Measurements from ENCODE around the gene CMPK2. TPM values are rescaled to one million over a fixed set of nuclear protein-coding genes. Genes with fewer than 3 reads are reported as not detected.

Gene CMPK2
- polyA plus RNA-seq, 3 donors: 3.0 to 3.5 (median 3.2) TPM

DNA sequence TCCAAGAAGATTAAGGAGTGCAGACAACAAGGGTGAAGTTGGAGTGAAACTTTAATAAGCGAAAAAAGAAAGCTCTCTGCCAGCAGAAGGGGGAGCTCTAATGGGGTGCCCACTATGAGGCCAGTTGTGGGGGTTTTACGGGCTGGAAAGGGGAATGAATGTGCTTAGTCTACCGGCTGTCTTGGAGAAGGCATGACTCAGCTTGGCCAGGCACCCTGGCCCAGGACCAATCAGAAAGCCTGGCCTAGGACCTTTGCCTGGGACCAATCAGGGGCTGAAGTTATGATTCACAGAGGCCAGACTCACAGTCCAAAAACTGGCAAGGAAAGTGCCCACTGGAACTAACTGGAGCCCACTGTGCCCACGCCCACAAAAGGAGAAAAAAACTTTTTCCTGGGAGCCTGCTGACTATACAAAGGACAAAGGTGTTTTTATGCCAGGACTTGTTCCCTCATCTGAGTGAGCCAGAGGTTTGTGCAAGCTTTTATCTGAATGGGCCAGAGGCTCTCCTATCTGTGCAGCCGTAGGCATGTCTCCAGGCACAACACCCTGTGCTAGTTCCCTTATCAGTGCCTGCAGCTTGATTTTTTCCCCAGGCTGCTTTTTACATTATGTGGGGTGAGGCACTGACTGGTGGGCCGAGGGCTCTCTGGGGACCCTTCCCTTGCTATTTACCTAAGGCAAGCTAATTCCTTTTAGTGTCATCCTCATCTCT, 18.6 kb downstream of the CMPK2 start:
- no peak for DNase-seq

DNA sequence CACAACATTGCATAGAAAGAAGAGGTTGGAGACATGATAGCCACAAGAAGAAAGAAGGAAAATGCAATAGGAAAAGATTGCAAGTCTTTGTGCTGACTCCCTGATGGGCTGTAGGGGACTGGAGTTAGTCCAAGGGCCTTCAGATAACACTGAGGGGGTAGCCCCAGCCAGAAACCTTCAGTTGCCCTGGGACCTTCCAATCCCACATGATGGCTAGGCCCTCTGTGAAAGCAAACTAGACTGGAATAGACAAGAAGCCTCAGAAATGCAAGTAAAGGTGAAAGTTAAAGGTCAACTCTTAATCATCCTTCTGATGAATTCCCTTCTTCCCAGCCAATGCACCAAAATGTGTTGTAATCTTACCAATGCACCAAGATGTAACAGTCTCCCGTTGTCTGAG, 19.2 kb downstream of the CMPK2 start:
- no peak for DNase-seq

DNA sequence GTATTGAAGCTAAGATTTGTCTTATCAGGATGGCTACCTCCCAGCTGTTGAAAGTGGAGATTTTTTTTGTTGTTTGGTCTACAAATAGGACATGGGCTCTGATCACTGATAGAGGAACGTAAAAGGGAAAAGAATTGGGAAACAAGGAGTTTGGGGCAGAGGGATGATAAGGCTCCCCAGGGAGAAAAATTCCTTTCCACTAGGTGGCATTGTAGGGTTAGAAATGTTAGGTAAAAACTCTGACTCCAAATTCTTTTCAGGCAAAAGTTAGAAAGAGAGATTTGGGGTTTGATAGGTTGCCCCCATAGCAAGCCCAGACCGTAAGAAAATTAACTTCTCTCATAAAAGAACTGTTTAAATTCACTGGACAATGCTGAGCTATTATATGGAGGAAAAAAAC, 19.8 kb downstream of the CMPK2 start:
- no peak for DNase-seq

DNA sequence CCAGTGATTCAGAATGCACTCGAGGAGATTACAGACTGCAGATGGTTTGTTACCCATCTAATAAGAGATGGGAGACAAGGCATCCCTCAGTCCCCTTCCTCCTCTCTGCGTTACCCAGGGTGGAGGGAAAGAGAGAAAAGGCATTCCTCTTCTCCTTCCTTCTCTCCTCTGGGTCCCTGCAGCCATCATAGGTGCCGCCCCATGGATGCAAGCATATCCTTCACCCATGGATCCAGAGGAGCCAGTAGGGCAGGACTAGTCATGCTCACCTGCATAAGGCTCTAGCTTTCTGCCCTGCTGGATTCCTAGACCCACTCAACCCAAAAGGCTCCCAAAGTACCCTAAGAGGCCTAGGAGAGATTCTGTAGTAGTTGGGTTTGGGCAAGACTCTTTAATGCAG, 20.4 kb downstream of the CMPK2 start:
- DNase-seq: no peak

DNA sequence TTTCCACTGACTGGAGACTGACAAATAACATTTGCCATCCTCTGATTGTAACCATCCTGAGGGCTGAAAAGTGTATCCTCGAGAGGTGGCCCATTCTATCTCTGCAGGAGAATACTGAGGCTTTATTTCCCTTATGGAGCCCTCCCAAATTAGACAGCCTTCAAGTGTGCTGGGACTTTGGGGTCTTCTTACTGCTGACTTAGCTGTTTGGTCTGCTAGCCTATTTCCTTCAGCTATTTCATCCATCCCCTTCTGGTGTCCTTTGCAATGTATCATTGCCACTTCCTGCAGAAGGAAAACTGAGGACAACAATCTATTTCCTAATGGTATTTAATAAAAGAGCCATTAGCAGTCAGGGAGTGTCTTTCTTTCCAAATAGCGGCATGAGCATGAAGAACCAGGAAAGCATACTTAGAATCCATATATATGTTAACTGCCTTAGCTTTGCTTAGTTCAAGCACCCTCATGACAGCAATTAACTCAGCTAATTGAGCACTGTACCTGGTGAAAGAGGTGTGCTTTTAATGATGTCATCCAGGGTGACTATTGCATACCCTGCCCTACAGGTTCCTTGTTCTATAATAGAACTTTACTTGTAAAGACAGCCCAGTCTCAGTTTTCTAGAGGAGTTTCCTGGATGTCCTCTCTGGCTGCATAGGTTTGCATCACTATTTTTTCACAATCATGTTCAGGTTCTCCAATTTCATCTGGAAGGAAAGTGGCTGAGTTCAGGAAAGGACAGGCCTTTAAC, 24.0 kb downstream of the CMPK2 start:
- DNase-seq: no peak

DNA sequence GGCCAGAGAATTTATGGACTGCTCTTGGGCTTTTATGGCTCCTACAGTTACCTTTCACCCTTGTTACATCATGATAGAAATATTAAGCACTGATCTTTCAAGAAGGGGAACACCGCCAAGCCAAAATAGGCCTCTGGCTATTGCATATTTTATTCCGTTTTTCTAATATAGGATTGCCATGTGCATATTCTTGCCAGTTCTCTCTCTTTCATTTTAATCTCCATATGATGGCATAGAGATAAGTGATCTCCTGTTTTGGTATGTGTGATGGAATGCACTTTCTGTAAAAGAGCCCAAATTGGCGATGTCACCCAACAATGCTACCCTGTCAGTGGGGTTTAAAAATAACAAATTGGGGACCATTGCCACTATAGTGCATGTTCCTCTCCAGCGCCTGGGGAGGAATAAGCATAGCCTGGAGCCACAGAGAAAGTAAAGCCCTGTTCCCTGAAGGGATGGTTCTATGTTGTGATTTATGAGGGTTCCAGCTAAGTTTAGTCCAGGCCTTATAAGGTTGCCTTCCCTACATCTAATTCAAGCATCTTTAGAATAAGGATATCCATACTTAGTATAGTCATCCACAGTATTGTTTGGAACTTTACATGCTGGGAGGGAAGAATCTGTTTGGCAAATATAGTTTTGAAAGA, 26.9 kb downstream of the CMPK2 start:
- no peak for DNase-seq

DNA sequence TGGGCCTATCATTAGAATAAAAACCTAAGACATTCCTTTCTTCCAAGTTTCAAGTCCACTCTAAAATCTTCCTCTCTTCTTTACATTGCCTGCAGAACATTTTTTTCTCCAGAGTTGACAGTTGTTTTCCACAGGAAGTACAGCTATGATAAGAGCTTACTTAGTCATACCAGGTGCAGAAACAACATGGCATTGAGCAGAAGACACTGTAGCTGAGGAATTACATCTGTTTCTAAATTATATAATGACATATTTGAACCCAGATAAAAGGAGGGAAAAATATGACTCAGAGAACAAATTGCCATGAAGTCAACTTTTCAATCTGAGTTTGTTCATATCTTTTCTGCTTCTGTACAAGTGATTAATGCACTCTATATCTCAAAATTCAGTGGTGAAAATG, 30.2 kb downstream of the CMPK2 start:
- DNase-seq: no peak

DNA sequence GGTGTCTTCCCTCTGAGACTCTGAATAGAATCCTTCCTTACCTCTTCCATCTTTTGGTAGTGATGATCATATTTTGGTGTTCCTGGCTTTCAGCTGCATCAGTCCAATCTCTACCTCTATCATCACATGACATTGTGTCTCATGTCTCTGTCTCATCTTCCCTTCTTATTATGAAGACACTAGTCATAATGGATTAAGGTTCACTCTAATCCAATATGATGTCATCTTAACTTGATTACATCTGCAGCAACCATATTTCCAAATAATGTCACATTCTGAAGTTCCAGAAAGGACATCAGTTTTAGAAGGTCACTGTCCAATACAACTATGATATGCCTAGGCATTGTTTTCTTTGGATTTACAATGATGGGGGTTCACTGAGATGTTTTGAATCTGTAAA, 31.5 kb downstream of the CMPK2 start:
- no peak for DNase-seq

DNA sequence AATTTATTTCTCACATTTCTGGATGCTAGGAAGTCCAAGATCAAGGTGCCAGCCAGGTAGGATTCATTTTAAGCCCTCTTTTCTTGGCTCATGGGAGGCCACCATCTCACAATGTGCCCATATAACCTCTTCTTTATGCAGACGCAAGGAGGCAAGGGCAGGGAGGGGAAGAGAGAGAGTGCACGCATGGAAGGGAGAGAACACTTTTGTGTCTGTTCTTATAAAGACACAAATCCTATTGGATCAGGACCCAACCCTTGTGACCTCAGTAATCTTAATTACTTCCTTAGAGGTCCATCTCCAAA, 32.5 kb downstream of the CMPK2 start:
- no peak for DNase-seq

DNA sequence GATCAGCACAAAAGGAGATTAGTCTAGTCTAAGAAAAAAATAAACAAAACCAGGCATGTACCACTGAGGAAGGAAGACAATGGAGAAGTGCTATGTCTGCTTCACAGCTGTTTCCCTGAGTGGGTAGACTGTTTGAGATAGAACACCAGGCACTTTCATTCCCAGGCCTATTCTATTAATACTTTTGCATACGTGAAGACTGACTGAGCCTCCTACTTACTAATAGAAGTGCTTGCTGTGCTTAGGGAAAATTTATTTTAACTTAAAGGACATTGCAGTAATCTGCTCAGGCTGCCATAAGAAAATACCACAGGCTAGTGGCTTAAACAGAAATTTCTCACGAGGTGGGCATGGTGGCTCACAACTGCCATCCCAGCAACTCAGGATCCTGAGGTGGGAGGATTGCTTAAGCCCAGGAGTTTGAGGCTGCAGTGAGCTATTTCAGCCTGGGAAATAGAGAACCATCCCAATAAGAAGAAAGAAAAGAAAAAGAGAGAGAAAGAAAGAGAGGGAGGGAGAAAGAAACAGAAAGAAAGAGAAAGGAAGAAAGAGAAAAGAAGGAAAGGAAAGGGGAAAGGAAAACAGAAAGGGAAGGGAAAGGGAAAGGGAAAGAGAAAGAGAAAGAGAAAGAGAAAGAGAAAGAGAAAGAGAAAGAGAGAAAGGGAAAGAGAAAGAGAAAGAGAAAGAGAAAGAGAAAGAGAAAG, 33.0 kb downstream of the CMPK2 start:
- DNase-seq: no peak

DNA sequence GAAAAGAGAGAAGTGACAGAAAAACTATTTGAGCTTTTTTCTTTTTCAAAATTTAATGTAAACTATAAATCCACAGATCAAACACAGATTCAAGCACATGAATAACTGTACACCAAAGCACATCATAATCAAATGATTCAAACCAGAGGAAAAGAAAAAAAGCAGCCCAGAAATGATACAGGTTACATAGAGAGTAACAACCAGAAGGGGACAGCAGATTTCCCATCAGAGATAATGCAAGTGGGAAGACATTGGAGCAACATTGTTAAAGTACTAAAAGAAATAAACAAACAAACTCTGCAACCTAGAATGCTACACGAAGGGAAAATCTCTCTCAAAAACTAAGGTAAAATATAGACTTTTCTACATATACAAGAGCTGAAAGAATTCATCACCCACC, 34.5 kb downstream of the CMPK2 start:
- no peak for DNase-seq

DNA sequence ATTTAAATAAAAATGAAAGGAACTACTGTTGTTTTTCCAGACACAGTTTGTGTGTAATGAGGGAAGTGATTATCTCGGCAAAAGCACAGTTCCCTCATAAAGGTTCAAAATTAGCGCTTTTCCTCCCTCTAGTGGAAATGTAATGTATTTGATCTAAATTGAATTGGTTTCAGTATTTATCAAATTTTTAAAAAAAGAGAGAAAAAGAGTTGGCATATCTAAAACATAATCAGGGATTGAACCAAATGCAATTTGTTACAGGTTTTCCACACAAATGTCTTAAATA, 37.5 kb downstream of the CMPK2 start:
- peak; percentile 61 for DNase-seq

DNA sequence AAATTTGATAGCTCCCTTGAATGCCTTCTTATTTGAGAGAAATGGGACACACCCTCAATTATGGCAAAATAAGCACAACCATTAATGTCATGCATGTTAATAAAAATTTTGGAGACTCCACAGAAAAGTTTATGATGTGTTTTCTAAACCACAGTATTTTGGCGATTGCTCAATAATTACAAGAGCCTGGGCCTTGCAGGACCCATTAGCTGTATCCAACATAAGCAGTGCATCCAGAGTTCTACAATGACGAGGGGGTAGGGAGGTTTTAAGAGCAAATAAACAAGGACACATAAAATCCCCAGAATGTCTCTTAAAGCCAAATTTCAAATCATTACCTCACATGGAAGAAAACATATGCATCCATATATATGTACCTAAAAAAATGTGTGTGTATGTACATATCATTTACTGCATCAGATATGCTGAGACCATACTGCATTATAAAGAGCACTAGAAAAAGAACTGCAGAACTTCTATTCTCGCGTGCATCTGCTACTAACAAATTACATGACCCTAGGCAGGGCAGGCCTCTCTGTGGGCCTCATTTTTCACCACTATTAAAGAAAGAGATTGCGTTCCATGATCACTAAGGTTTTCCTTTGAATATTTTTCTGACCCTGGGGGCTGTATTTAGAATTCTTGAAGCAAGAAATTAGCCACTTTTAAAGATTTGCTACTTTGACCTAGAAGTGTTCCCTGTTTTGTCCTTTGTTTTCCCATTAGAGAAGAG, 38.0 kb downstream of the CMPK2 start:
- DNase-seq: no peak

DNA sequence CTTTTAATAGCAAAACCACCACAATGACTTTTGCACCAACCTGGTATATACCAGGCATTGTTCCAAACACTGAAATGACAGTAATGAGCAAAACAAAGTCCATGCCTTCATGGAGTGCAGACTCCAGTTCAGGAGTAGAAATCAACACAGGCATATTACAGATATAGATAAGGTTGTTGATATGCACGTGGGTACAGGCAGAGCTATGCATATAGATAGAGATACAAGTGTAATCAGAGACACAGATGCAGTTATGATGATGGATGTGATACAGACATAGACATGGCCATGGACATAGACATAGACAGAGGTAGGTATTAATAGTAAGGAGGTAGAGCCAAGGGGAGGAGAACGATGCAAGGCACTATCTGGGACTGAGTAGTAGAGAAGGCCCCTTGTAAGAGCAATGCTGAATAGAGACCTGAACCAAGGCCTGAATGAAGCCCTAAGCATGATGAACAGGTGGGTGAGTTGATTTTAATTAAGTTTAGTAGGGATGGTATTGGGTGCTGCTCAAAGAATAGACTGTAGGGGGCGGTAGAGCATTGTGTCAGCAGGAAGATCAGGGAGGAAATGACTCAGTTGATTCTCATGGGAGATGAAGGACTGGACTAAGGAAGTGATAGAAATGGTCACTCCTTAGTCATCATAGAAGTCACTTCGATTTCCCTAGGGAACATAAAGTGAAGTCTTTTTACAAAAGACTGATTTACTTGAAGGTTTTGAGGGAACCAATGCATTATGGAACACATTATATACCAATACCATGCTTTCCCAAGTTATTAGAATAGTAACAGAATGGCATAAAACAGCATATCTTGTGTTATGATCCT, 39.4 kb downstream of the CMPK2 start:
- DNase-seq: no peak

DNA sequence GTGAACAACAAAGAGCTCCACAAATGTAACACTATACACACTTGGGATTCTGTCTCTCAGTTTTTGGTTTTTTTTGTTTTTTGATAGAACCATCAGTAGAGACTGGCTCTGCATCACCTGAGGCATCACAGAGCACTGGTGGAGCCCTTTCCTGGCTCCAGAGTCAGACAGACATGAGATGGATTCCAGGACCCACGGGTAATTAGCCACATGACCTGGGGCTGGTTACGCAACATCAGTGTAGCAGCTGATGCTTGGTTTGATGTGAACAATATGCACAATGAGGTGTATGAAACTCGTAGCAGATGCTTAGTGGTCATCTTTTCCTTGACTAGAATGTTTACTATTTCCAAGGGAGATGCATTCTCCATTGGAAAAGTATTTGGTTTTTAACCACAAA, 40.7 kb downstream of the CMPK2 start:
- DNase-seq: no peak

DNA sequence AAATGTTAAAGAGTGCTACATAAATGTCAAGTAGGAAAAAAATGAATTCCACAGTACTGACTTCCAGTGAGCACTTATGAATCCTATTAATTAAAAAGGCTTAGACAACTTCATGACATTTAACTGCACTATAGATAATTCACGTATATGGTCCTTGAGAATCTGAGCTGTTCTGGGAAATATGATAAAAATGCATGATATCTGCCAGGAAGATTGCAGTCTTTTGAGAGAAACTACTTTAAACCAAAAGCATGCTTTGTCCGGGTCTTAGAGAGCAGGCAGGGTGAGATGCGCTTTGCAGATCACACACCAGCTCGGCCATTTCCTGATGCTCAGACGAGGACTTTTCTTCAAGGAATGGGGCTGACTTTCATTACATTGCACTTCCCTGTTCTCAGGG, 42.6 kb downstream of the CMPK2 start:
- no peak for DNase-seq

DNA sequence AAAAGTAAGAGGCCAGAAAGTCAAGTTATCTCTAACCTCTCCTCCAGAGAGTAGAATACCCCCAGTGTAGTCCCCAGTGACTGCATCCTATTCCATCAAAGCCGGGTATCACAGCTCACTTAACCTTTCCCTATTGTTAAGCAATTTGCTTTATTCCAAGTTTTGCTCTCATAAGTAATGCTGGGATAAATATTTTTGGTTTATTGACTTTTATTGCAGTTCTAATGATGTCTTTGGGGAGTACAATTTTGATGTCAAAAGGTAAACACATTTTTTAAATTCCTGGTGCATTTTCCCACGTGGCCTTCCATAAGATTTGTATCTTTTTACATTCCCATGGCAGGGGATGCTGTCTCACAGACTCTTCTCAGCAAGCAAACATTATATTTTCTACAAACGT, 43.3 kb downstream of the CMPK2 start:
- no peak for DNase-seq

DNA sequence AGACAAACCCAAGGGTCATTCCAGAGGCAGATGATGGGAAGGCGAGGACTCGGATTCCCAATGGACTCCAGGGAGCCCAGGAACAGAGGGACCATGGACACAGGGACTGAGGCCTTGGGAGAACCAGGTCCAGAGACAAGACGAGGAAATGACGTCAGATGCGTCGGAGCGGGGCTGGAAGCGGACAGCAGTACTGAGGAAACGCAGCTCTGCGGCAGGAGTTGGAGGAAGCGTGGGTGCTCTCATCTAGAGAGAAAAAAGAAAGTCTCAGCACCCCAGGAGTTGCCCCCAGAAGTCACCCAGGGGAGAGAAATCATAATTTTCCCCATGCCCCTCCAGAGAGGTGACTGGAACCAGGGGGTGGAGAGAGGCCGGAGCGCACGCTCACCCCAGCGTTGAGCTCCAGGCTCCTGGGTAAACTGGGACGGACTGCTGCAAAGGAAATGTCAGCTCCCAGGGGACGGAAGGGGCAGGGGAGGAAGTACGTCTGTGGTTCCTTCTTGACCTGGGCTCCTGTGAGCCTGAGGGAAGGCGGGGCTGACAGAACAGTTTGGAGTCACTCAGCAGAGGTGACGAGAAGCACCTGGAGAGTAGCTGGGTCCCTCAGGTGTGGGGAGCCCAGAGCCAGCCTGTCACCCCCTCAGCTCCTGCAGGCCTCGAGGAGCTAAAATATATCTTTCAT, 44.7 kb downstream of the CMPK2 start:
- DNase-seq: no peak

DNA sequence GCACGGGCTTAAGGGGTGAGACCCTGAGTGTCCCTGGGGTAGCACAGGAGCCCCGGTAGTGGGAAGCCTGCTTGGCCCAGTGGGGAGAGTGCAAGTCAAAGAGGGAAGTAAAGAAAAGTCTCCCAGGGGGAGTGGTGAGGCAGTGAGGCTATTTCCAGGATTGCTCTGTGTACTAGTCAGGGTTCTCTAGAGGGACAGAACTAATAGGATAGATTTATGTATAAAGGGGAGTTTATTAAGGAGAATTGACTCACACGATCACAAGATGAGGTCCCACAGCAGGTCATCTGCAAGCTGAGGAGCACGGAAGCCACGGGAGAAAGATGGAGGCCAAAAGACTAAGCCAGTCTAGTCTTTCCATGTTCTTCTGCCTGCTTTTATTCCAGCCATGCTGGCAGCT, 45.5 kb downstream of the CMPK2 start:
- DNase-seq: no peak

DNA sequence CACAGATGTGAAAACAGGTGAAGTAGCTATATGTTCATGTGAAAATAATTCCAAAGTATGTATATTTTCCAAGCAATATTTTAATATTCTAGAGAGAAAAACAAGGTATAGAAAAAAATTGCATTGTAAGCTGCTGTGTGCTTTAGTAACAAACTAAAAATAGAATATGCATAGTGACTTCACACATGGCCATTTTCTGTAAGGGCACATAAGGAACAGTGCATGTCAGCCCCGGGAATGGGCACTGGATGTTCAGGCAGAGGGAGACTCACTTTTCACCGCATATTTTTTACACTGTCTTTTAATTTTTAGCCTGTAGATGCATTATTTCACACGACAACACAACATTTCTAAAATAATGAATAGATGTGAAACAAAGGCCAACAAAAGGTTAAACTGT, 46.0 kb downstream of the CMPK2 start:
- no peak for DNase-seq

DNA sequence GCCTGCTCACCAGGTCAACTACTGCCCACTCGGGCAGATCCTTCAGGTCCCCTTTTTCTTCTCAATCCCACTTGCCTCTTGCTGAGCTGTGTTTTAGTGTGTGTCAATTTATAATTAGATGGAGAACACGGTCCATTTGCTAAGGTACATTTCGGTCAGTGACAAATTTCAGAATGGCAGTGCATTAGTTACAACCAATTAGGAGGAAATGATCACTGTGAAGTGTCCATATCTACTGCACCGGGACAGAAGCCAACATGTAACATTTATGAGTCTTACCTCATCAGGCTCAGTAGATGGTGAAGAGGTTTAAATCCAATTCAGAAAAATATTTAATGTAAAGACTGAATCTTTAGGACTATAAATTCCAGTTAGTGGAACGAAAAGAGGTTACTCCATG, 47.7 kb downstream of the CMPK2 start:
- DNase-seq: no peak
